Activated gamma-delta T cell (primary cell): ENCODE measurements around the gene RNF220.

Experiments used
- DNase-seq: peaks from one replicate; lab custom pipeline; 2025; lab: John Stamatoyannopoulos, UW

The RNF220 gene

DNA sequence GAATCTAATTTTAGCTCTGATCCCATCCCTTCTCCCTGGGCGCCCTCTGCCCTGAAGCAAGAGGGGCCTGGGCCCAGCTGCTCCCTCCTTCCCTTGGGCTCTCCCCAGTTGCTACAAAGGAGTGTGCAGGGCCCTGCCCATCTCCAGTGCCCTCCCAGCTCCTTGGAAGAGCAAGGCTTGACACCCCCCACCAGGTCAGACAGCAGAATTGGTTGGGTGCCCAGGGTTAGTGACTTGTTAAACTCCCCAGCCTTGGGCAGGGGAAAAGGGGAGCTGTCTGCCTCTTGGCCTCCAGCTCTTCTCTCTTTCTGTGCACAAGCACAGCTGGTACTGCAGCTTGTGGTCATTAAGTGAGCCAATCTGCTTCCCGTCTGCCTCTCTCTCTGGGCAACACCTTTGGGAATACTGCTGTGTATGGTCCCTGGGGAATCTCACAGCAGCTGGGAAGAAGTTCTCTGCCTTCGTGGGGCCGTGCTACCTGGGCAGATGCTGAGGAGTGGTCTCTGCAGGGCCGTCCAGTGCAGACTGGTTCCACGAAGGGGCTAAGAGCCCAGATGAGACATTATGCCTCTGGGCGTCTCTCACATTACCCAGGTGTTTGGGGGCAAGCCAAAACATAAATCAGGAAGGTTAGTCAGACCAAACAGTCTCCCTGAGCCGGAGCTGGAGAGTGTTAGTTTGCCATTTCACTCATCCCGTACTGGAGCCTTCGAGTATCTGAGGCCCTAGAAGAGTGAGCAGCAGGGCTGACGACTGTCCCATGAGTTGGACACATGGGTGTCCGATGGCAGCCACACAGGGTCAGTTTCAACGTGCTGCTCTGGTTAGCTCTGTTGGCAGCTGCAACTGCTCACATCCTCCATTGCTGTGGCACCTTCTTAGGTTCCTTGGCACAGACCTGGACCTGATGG is 231.9 kb downstream of the RNF220 start:
- DNase-seq = no peak

DNA sequence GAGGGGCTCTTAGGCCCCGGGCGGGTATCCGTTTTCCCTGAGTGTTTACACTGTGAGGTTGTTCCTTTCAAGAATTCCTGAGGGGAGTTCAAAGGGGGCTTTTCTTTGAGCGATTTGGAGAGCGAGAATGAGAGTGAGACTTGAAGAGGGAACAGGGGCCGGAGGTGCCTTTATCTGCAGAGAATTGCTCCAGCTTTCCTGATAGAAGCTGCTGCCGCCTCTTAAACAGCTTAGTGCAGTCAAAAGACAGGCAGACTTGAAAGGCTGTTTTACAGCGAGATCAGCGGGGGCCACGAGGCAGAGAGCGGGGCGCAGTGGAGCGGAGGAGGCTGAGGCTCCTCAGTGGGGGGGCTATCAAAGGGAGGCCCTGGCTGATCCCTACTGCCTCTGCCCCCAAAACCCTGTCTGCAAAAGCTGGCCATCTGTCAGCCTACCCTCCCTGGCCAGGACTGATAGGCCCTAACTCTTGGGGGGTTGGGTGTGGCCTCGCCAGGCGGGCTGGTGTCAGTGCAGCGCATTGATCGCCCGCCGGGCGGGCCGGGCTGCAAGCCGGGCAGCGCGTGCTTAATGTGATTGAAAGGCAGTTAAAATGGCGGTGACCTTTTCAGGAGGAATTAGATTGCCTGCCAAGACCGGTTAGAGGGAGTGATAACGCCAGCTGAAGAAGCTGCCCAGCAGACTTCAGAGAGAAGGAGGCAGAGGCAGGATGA is 232.8 kb downstream of the RNF220 start:
- no peak for DNase-seq

DNA sequence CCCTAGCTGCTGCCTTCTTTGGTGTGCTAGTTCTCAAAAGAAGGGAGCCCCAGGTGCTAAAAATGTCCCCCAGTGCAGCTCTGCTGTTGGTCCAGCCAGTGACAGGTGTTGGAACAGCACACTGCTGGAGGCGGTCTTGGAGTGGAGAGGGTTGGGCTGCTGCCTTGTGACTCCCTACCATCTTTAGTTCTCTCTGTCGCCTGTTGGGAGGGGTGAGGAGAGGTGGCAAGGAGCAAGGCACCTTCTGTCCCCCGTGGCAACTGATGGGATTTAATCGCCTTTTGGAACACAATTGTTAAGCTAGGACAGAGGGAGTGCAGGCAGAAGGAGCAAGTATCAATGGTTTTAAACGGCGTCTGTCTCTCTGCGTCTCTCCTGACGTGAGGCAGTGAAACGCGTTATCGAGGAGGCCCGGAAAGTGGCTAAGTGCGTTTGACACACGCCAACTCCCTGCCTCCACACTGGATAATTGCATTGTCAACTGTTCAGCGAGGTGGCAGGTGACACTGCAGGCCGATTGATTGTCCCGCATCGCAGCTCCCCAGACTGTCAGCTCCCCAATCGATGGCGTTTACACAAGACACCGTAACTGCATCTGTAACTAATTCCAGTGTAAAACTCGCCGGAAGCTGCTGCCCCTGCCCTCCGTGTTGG is 235.3 kb downstream of the RNF220 start:
- no peak for DNase-seq

DNA sequence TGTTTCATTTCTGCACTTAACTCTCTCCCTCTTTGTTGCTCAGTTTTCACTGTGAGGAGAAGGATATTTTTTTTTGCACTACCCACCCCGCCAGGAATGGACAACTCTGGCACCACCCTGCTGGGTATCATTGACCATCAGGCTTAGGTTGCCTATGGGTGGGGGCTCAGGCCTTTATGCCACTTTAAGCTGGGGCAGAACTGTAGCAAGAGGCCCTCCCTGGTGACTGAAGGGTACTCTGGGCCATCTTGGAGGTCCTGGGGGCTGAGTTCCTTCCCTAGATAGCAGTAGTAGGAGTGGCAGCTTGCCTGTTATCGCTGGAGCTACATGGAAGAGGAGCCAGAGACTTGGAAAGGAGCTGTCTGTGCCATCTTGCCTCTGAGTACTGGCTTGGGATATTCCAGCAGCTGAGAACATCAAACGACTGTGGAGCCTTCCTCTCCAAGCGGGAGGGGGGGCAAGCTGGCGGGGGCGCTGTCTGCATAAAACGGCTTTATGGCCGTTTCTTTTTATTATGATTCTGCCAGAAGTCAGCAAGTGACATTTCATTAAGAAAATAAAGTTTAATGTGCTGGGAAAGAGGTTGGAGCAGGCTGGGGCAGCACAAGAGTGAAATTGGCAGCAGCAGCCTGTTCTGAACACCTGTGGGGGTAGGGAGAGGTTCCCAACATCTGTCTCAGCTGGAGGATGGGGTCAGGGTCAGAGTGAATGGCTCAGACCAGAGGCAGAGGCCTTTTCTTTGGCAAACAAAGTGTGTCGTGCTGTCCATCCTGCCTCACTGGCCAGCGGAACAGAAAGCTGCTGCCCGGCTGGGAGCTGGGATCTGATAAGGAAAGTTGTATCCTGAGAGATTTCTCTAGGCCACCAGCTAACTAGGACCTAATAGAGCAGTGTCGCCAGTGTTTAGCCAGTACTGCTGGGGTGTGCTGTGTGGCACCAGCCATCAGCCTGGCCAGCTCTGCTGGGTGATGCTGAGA is 236.4 kb downstream of the RNF220 start:
- DNase-seq = no peak

DNA sequence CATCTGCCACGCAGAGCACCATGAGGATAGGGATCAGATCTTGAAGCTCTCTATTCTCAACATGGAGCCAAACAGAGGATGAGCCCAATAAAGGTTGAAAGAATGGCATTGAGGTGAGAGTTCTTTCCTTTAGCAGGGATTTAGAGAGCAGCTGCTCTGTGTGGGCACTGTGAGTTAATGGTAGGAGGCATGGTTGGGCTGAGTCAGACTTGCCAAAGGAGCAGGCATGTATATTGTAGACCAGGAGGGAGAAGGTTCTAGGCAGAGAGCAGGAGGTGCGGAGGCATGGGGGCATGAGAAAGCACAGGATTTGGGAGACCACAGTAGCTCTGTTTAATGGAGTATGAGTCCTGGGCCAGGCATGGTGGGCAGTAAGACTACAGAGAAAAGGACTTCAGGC is 237.2 kb downstream of the RNF220 start:
- DNase-seq = no peak

DNA sequence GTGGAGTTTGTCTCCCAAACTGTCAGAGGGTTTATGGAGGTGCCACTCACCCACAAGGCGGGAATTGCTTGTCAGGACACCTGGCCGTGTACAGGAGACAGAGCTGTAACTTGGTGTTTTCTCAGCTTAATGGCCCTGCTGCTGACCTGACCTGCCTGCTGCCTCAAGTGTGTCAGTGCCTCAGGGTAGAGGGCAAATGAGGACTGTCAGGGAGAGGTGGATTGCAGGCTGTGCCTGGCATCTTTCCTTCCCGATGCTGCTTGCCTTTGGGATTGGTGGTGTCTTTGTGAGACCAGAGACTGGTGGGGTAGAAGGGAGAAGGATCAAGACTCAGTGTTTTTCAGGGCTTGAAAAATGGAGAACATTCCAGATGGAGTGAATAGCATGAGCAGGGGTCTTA is 237.9 kb downstream of the RNF220 start:
- DNase-seq = no peak

DNA sequence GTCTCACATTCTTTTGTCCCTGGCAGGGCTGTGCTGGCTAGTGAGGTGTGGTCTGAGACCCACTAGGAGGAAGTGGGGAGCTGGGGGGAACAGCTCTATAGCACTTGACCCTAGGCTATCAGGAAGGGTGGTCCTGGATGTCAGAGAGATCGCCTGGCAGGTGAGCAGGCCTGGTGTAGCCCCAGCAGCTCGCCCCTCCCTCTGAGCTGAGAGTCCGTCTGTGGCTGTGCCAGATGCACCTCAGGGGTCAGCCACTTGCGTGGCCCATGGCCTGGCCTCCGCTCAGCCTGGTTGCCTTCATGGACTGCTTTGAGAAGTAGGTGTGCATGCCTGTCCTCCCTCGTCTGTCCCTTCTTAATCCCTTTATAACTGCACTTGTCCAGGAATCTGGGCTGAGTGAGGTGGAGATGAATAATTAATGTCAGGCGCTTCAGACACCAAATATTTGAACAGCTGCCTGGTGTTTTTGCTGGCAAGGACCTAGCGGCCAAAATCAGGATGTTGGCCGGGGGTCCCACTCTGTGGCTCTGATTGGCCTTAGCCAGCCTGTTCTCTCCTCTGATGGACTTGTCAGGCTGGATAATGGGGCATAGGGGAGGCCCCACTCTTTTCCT is 238.8 kb downstream of the RNF220 start:
- no peak for DNase-seq

DNA sequence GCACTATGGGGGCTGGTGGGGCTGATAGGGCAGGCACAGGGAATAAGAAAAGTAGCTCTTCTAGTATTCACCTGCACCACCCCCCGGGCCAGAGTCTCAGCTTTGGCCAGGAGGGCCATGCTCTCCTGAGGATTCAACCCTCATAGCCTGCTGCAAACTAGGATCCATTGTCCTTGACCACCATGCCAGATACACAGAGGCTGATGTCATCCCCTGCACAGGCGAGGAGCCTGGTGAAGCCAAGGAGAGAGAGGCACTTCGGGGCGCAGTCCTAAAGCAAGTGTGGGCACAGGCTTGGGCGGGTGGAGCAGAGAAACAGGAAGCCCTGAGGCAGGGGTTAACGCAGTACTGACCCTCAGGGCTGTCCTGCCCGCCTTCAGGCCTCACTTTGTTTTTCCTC is 239.8 kb downstream of the RNF220 start:
- DNase-seq = no peak

DNA sequence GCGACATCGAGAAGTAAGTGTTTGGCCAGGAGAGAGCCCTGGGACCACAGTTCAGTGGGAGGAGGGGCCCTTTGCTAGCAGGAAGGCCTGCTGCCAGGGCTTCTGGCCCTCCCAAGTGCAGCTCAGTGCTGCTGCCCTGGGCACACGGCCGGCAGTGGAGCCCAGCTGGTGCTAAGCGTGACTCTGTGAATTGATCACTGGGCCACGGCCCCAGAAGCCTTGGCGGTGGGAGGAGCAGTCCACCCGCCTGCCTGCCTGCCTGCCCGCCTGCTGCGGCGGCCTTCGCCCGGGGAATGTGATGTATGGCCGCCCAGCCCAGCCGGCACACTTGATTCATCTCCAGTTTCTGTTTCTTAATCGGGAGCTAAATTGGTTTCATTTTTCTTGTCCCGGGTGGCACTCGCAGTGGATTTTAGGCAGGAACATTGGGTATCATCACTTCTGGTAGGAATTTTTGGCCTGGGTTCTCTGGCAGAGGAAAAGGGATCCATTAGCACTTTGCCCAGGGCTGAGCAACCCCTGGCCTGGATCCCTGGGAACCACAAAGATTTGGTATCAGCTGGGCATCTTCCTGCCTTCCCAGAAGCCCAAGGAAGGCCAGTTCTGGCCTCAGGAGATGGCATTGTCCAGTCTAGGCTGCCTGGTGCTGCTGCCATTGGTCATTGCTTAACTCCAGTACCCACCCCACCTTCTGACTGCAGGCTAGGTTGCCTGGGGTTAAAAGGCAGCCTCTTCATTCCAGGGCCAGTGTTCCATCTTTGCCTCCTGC is 240.6 kb downstream of the RNF220 start:
- DNase-seq = no peak

DNA sequence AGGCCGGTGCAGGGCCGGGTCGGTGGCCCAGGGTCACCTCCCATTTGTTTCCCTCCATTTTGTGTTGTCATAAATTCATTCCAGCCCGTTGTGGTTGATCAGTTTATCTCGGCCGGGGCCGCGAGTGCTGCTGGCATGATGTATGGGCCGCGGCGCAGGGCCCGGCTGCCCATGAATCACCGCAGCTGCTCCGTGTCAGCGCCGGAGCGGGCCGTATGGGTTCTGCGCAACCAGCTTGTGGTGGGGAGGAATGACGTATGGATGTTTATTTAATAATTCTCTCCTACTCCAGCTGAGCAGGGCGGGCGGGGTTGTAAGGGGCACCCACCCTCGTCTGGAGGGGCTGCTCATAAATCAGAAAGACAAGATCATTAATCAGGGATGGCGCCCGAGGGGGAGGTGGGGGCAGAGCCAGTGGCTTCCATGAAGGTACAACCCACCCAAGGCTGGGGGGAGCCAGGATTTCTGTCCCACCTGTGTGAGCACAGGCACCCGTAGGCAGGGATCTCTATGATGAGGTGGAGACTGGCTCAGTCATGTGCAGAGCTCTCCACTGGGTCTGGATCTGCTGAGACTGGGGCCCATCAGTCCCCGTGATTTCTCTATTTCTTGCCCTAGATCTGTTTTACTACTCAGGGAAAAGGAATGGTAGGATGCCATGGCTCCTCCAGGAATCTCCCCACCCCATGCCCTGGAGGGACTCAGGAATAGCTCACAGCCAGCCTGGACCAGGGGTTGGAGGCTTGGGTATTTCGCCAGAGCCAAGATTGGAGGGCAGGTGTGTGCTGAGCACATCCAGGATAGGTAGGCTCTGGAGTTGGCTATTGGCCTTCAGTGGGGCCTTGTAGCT is 241.4 kb downstream of the RNF220 start:
- no peak for DNase-seq

DNA sequence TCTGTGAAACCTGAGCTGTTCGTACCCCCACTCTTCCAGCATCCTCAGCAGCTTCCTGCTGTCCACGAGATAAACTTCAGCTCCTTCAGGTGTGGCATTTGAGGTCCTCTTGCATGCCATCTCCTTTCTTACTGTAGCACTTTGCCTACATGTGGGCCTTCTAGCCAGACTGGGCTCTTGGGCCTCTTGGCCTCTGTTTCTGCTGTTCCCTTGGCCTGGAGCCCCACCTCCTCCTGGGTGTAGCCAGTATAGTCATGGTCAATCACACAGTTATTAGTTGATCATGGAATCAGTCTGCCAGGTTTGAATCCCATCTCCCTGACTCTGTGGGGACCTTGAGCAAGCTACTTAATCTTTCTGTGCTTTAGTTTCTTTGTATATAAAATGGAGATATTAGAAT is 242.8 kb downstream of the RNF220 start:
- no peak for DNase-seq

DNA sequence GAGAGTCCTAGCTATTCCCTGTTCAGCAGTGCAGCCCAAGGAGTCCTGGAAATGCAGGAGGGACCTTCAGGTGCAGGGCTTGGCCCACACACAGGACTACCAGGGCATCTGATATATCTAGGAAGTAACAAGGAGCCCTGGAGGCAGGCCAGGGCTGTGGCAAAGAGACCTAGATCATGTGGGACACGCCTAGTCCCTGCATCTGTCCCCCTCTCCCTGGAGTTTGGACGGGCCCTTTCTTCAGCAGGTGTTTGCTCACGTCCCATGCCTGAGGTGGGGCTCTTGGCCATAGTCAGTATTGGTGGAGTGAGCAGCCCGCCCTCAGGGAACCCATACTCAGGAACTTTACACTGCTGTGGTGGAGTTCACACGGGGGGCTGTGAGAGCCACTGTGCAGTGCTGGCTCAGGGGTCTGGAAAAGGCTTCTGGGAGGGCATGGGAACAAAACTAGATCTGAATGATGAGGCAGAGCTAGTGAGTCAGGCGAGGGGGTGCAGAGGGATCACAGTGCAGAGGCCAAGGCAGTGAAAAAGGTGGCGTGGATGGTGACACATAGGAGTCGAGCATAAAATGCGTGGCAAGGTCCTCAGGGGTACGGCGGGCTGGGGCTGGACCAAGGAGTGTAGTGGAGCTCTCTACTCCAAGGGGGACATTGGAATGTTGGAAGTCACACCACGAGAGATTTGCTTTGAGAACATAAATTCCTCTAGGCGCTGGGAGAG is 243.6 kb downstream of the RNF220 start:
- no peak for DNase-seq

DNA sequence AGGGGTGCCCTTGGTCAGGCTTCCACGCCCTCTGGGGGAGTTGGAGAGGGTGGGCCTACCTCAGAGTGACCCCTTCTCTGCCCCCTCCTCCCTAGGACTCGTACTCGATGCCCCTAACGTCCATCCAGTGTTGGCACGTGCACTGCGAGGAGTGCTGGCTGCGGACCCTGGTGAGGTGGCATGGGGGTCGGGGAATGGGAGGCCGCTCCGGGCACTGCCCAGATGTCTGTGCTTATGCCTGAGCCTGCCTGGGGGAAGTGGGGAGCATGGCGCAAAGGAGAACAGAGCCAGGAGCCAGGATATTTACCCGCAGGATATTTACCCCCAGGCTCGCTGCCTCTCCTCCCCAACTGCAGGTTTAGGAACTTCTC is 244.7 kb downstream of the RNF220 start:
- DNase-seq = no peak

DNA sequence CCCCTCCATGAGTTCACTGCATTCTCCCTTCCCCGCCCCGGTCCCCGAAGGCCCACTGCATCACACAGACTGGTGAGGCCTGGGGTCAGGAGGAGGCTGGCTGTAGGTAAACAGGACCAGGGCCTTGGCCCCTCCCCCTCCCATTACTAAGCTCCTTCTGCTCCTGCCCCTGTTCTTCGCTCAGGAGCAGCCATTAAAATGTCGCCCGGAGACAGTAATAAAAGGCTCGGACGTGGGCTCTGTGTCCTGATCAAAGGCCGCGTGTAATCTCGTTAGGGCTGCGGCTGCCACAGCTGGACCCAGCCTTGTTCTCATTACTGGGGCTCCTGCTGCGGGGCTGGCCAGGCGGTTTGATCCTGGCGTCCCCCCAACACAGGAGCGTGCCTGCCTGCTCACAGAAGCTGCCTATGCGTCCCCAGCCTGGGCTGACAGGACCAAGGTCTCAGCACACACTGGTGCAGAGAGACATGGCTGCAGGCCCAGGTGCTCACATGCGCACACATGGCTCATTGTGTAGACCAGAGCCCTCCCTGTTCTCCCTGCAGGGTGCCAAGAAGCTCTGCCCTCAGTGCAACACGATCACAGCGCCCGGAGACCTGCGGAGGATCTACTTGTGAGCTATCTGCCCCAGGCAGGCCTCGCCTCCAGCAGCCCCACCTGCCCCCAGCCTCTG is 245.2 kb downstream of the RNF220 start:
- DNase-seq = no peak

DNA sequence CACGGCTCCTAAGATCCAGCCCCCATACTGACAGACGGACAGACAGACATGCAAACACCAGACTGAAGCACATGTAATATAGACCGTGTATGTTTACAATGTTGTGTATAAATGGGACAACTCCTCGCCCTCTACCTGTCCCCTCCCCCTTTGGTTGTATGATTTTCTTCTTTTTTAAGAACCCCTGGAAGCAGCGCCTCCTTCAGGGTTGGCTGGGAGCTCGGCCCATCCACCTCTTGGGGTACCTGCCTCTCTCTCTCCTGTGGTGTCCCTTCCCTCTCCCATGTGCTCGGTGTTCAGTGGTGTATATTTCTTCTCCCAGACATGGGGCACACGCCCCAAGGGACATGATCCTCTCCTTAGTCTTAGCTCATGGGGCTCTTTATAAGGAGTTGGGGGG is 246.0 kb downstream of the RNF220 start:
- DNase-seq = no peak

DNA sequence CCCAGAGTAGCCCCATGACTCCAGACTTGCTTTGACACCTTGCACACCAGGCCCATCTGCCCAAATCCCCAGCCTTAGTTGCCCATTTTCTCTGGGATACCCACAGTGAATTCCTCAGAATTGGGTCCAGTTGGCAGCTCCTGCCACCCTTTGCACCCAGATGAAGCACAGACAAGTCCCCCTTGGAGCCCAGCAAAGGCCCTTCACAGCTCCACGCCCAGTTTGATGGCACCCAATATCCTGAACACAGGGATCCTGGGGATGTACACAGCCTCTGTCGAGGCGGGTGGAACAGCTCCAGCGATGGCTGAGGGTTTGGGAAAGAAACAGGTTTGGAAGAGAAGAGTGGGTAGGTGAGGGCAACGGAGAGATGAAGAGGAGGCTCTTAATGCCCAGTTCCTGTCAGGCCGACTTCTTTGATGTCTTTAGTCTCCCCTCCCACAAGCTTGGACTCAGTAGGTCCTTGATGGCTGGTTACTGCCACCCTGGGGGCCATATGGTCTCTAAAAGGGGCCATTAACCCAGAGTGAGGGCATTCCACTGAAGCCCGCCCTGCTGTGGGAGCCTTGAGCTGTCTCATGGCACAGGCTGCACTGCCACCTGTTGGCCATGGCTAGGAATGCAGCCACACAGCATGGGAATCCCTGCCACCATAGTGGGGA is 247.5 kb downstream of the RNF220 start:
- DNase-seq = peak; percentile 29

DNA sequence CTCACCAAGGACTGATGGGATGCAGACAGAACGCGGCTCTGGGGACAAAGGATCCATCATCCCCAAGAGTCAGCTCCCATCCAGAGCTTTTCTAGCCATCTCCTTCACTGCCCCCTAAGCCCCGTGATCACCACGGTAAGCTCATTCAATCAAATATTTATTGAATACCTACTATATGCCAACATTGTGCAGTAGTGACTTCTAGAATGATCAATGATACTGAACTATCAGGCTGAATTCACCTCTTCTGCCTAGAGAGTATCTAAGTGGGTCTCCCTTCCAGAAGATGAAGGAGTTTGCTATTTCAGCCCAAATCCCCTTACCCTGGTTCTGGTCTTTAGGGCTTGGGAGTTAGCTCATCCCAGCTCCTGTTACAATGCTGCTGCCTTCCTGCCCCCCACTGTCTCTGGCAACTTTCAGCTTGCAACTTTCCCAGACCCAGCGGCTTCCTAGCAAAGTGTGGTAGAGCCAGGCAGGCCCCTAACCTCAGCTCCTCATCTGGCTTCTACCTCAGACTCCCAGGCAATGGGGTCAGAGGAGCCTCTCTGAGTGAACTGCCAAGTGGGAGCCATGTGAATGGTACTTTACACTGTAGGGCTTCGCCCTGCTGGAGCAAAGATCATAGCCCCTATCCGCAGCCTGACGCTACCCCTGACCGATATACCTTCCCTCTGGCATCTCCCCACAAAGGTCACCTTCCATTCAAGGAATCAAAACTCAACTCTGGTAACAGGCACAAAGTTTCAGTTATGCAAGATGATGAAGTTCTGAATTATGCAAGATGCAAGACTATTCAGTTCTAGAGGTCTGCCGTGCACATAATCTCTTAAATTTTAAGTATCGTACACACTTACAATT is 248.3 kb downstream of the RNF220 start:
- DNase-seq = no peak
